Measurements from ENCODE around the gene THSD7A.

DNA sequence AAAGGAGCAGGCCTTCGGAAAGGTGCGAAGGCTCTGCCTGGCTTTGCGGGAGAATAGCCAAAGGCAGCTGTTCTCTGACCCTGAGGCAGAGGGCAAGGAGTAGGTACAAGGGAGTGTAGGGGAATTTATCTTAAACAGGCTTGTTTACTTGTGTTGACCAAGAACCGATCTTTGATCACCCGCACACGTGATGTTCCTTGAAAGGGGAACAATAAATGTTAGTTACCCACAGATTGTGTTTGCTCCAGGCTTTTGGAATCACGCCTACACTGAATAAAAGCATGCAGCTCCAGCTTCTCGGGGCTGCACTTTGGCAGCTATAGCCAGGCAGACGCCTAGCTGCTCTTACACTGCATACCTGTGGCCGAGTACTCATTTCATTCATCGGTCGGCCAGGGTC, 437.6 kb downstream of the THSD7A start:
- TF ChIP-seq, protein P1, sequence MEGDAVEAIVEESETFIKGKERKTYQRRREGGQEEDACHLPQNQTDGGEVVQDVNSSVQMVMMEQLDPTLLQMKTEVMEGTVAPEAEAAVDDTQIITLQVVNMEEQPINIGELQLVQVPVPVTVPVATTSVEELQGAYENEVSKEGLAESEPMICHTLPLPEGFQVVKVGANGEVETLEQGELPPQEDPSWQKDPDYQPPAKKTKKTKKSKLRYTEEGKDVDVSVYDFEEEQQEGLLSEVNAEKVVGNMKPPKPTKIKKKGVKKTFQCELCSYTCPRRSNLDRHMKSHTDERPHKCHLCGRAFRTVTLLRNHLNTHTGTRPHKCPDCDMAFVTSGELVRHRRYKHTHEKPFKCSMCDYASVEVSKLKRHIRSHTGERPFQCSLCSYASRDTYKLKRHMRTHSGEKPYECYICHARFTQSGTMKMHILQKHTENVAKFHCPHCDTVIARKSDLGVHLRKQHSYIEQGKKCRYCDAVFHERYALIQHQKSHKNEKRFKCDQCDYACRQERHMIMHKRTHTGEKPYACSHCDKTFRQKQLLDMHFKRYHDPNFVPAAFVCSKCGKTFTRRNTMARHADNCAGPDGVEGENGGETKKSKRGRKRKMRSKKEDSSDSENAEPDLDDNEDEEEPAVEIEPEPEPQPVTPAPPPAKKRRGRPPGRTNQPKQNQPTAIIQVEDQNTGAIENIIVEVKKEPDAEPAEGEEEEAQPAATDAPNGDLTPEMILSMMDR (IDR thresholded peaks at IDR 0.05; ENCODE audit: poor library complexity, severe bottlenecking) = no peak
- TF ChIP-seq EP300 (conservative IDR thresholded peaks at IDR 0.05; ENCODE audit: poor library complexity, severe bottlenecking) (no peak), EZH2 (IDR thresholded peaks at IDR 0.05; ENCODE audit: borderline replicate concordance, insufficient read depth, low read length, poor library complexity, severe bottlenecking) (no peak), SMC3 (conservative IDR thresholded peaks at IDR 0.05; ENCODE audit: poor library complexity) (no peak), RAD21 (conservative IDR thresholded peaks at IDR 0.05) (no peak), TAF1 (IDR thresholded peaks at IDR 0.05; ENCODE audit: low read depth) (no peak)
- TF ChIP-seq, protein P2, sequence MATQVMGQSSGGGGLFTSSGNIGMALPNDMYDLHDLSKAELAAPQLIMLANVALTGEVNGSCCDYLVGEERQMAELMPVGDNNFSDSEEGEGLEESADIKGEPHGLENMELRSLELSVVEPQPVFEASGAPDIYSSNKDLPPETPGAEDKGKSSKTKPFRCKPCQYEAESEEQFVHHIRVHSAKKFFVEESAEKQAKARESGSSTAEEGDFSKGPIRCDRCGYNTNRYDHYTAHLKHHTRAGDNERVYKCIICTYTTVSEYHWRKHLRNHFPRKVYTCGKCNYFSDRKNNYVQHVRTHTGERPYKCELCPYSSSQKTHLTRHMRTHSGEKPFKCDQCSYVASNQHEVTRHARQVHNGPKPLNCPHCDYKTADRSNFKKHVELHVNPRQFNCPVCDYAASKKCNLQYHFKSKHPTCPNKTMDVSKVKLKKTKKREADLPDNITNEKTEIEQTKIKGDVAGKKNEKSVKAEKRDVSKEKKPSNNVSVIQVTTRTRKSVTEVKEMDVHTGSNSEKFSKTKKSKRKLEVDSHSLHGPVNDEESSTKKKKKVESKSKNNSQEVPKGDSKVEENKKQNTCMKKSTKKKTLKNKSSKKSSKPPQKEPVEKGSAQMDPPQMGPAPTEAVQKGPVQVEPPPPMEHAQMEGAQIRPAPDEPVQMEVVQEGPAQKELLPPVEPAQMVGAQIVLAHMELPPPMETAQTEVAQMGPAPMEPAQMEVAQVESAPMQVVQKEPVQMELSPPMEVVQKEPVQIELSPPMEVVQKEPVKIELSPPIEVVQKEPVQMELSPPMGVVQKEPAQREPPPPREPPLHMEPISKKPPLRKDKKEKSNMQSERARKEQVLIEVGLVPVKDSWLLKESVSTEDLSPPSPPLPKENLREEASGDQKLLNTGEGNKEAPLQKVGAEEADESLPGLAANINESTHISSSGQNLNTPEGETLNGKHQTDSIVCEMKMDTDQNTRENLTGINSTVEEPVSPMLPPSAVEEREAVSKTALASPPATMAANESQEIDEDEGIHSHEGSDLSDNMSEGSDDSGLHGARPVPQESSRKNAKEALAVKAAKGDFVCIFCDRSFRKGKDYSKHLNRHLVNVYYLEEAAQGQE (IDR thresholded peaks at IDR 0.05; ENCODE audit: borderline replicate concordance) = no peak
